ENCODE results near the gene NUP43. TPM values are rescaled to one million over a fixed set of nuclear protein-coding genes. Genes with fewer than 3 reads are reported as not detected.

Gene NUP43, protein sequence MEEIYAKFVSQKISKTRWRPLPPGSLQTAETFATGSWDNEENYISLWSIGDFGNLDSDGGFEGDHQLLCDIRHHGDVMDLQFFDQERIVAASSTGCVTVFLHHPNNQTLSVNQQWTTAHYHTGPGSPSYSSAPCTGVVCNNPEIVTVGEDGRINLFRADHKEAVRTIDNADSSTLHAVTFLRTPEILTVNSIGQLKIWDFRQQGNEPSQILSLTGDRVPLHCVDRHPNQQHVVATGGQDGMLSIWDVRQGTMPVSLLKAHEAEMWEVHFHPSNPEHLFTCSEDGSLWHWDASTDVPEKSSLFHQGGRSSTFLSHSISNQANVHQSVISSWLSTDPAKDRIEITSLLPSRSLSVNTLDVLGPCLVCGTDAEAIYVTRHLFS
- 10 to 100 TPM; 53.3 to 73.2 TPM for total RNA-seq

DNA sequence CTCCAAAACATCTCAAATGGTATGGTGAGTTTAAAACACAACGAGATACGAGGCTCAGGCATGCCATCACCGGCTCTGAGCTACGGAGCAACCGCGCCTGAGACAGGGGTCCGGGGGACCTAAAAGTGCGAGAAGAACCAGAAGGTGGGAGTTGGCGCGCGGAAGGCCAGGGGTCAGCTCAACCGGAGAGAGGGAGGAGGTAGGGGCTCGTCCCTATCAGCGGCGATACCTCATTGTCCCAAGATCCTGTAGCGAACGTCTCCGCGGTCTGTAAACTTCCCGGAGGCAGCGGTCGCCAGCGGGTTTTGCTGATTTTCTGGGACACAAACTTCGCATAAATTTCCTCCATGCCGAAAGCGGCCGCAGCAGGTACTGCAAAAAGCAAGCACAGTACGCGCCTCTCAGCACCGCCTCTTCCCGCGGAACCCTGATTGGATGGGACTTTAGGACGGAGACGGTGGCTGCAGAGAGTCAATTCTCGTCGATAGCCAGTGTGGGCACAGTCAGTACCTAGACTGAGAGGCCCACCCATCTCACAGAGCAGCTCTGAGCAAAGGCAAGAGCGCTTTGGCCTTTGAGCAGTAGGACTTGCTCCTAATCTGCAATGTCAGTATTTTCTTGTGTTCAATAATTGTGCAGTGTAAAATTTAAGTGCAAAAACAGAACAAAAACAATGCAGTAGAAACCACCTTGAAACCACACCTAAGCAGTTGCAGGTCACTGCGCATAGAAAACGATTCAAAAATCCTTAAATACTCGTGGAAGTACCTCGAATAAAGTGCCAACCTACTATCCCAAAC lies at the start of gene NUP43:
NUP43 (minus strand) TSS at position 383 of the 800 bp plus-strand sequence; CDS start at position 349, 34 bp downstream.
- Mint-ChIP-seq H3K9me3 (no peaks in the 10 kb centered on the region), H3K4me1 (ENCODE audit: low read depth in 2 of 2) (peaks cover 18 to 21% of the 10 kb centered on the region in 2 donors)

DNA sequence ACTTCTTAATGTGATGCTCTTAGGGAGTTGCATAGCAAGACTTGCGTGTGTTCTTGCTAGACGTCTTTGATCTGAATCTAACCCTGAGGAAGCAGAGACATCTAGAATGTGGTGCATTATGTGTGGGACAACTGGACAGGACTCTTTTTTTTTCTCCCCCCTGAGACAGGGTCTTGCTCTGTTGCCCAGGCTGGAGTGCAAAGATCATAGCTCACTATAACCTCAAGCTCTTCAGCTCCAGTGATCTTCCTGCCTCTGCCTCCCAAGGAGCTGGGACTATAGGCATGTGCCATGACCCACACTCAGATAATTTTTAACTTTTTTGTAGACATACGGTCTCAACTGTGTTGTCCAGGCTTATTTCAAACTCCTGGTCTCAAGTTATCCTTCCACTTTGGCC lies 37.2 kb upstream of the NUP43 start:
- Mint-ChIP-seq H3K36me3 (peaks cover 11% of the 10 kb centered on the region), H3K9me3 (no peaks in the 10 kb centered on the region), H3K27ac (no peak overlapping the region), H3K4me3 (no peak overlapping the region), H3K4me1 (ENCODE audit: low read depth in 2 of 2) (peaks cover 4 to 5% of the 10 kb centered on the region in 2 donors), H3K27me3 (no peaks in the 10 kb centered on the region)
- ATAC-seq (no peak), DNase-seq (ENCODE audit: low spot score) (no peak)

More for the DNA sequence above, at the start of gene NUP43:
- Mint-ChIP-seq H3K27ac (peak within 1 kb of the TSS; percentile 81 to 94), H3K4me3 (peak within 1 kb of the TSS; percentile 98), H3K36me3 (peaks cover 5% of the 10 kb centered on the region), H3K27me3 (no peaks in the 10 kb centered on the region)
- DNase-seq (ENCODE audit: low spot score) (peak; percentile 89), ATAC-seq (peak; percentile 71 to 79)

DNA sequence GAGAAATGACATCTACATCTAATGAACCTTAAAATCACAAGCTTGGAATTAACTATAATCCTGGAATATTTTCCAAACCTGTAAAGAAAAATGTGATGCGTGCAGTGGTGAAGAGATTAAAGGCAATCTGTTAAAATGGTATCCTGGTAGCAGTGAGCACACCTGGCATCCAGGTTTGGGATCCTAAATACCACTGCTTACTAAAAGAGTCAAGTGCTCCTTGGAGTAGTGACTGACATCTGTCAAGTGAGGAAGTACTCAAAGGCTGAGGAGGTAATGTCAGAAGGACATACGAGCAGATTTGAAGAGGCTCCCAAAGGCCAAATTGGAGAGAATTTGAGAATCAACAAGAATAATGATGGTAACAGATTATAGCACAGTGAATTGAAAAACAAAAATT lies 36.0 kb upstream of the NUP43 start:
- Mint-ChIP-seq H3K9me3 (no peaks in the 10 kb centered on the region), H3K36me3 (peaks cover 11% of the 10 kb centered on the region), H3K27ac (no peak overlapping the region), H3K27me3 (no peaks in the 10 kb centered on the region), H3K4me1 (ENCODE audit: low read depth in 2 of 2) (peaks cover 4 to 5% of the 10 kb centered on the region in 2 donors), H3K4me3 (no peak overlapping the region)
- no peak for DNase-seq (ENCODE audit: low spot score)
- no peak for ATAC-seq

DNA sequence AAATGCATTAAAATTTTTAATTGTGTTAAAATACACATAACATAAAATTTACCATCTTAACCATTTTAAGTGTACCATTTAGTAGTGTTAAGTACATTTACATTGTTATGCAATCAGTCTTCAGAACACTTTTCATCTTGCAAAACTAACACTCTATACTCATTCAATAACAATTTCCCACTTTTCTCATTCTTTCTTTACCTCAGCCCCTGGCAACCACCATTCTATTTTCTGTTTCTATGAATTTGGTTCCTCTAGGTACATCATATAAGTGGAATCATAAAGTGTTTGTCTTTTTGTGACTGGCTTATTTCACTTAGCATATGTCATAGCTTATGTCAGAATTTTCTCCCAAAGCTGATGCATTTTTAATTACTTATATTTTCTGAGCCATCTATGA lies 35.4 kb upstream of the NUP43 start:
- DNase-seq (ENCODE audit: low spot score) (no peak), ATAC-seq (no peak)
- H3K9me3 Mint-ChIP-seq, result no peaks in the 10 kb centered on the region
- H3K4me3 Mint-ChIP-seq, result no peak overlapping the region
- H3K27ac Mint-ChIP-seq, result no peak overlapping the region
- peaks cover 11% of the 10 kb centered on the region for H3K36me3 Mint-ChIP-seq
- peaks cover 4 to 5% of the 10 kb centered on the region in 2 donors for H3K4me1 Mint-ChIP-seq (ENCODE audit: low read depth in 2 of 2)
- H3K27me3 Mint-ChIP-seq, result no peaks in the 10 kb centered on the region

DNA sequence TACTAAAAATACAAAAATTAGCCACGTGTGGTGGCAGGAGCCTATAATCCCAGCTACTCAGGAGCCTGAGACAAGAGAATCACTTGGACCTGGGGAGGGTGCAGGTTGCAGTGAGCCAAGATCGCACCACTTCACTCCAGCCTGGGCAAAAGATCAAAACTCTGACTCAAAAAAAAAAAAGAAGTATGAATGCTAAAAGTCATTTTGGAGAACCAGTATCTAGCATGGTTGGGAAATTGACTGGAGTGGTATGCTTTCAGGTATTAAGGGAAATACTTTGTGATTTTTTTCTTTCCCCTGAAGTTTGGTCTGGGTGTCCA lies 33.3 kb upstream of the NUP43 start:
- Mint-ChIP-seq H3K27ac (no peak overlapping the region), H3K4me3 (no peak overlapping the region), H3K27me3 (no peaks in the 10 kb centered on the region), H3K4me1 (ENCODE audit: low read depth in 2 of 2) (peaks cover 4 to 5% of the 10 kb centered on the region in 2 donors), H3K9me3 (no peaks in the 10 kb centered on the region), H3K36me3 (peaks cover 11% of the 10 kb centered on the region)
- DNase-seq (ENCODE audit: low spot score), result no peak
- ATAC-seq, result no peak

DNA sequence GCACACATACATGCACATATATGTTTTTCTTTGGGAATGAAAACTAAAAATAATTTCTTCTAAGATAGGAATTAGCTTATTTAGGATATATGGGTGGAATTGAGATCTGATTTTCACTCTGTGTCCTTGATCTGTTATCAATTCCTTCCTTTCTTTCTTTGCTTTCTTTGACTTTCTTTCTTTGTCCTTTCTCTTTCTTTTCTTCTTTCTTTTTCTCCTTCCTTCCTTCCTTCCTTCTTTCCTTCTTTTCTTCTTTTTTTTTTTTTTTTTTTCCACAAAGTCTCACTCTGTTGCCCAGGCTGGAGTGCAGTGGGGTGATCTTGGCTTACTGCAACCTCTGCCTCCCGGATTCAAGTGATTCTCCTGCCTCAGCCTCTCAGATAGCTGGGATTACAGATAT lies 31.3 kb upstream of the NUP43 start:
- H3K4me3 Mint-ChIP-seq, result no peak overlapping the region

DNA sequence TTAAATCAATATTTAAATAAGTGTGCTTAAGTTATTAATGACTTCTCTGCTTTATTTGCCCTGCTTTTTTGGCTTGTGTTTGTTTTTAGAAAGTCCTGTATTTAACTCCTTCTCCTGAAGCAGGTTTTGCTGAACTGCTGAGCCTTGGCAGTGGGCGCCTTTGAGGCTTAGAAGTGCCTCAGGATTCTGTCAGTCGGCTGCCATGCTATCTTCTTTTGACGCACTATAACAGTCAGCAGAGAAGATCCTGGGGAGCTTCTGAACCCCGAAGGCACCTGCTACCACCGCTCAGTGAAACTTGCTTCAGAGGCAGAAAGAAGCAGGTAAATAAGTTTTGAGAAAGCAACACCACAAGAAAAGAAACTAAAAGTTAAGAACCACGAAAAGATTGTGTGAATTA lies 25.6 kb upstream of the NUP43 start:
- ATAC-seq (no peak), DNase-seq (ENCODE audit: low spot score) (no peak)
- Mint-ChIP-seq H3K9me3 (no peaks in the 10 kb centered on the region), H3K4me1 (ENCODE audit: low read depth in 2 of 2) (peaks cover 3 to 6% of the 10 kb centered on the region in 2 donors), H3K36me3 (peaks cover 6% of the 10 kb centered on the region), H3K4me3 (no peak overlapping the region), H3K27ac (no peak overlapping the region), H3K27me3 (no peaks in the 10 kb centered on the region)

More for the DNA sequence above, 31.3 kb upstream of the NUP43 start:
- H3K27me3 Mint-ChIP-seq, result no peaks in the 10 kb centered on the region
- H3K9me3 Mint-ChIP-seq, result no peaks in the 10 kb centered on the region
- no peak for ATAC-seq
- no peak for DNase-seq (ENCODE audit: low spot score)
- no peak overlapping the region for H3K27ac Mint-ChIP-seq
- peaks cover 0 to 5% of the 10 kb centered on the region in 2 donors for H3K4me1 Mint-ChIP-seq (ENCODE audit: low read depth in 2 of 2)
- H3K36me3 Mint-ChIP-seq, result peaks cover 5% of the 10 kb centered on the region

DNA sequence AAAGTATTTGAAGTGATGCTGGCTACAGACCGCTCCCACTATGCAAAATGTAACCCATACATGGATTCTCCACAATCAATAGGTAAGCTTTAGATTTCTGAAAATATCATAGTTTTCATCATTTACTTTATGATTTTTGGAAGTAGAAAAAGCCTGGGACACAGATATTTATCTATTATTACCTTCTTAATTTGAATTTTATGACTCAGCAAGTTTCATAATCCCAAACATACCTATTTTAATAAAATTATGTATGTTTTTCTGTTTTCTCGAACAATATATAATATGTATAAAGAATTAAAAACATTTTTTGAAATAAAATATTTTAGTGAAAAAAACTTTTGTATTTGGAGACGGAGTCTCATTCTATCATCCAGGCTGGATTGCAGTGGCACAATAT lies 24.9 kb upstream of the NUP43 start:
- Mint-ChIP-seq H3K9me3 (peaks cover 3% of the 10 kb centered on the region), H3K27me3 (no peaks in the 10 kb centered on the region), H3K4me3 (no peak overlapping the region), H3K4me1 (ENCODE audit: low read depth in 2 of 2) (peaks cover 4 to 8% of the 10 kb centered on the region in 2 donors), H3K36me3 (peaks cover 13% of the 10 kb centered on the region), H3K27ac (no peak overlapping the region)
- DNase-seq (ENCODE audit: low spot score), result no peak
- no peak for ATAC-seq

DNA sequence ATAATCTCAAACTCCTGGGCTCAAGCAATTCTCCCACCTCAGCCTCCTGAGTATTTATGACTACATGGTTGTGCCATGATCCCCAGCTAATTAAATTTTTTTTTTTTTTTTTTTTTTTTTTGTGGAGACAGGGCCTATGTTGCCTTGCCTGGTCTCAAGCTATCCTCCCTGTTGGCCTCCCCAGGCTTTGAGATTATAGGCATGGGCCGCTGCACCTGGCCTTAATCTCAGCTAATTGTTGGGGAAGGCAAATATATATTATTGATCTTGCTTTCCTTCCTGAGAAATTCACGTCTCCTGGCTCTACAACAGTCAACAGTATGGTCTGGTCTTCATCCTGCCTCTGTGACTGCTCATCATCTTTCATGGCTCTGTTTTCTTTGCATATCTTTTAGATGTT lies 23.3 kb upstream of the NUP43 start:
- H3K27me3 Mint-ChIP-seq, result no peaks in the 10 kb centered on the region
- H3K4me1 Mint-ChIP-seq (ENCODE audit: low read depth in 2 of 2), result peaks cover 8 to 11% of the 10 kb centered on the region in 2 donors
- peaks cover 19% of the 10 kb centered on the region for H3K36me3 Mint-ChIP-seq
- no peak overlapping the region for H3K4me3 Mint-ChIP-seq
- DNase-seq (ENCODE audit: low spot score), result no peak
- H3K9me3 Mint-ChIP-seq, result peaks cover 7% of the 10 kb centered on the region
- no peak for ATAC-seq
- peak overlapping the region in 1 of 2 donors; percentile 8 for H3K27ac Mint-ChIP-seq

DNA sequence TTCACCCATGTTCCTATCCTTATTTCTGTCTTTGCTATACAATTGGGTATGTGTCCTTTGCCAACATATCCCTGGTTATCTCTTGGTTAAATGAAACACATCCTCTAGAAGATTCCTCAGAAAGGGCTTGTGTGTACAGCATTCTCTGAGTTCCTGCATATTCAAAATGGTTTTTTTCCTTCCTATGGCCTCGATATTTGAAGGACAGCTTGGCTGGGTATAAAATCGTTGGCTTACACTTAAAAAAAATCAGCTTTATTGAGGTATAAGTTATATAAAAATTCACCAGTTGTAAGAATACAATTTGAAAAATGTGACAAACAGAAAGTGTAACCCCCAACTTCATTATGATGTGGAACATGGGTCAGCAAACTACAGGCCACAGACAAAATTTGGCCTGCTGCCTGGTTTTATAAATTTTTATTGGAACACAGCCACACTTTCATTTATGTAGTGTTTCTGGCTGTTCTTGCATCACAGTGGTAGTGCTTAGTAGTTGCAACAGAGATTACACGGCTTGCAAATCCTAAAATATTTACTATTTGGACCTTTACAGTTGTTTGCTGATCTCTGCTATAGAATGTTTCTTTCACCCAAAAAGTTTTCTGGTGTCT lies 19.9 kb upstream of the NUP43 start:
- ATAC-seq (no peak), DNase-seq (ENCODE audit: low spot score) (no peak)
- Mint-ChIP-seq H3K36me3 (peaks cover 19% of the 10 kb centered on the region), H3K4me1 (ENCODE audit: low read depth in 2 of 2) (peaks cover 15 to 17% of the 10 kb centered on the region in 2 donors), H3K27me3 (no peaks in the 10 kb centered on the region), H3K27ac (no peak overlapping the region), H3K4me3 (no peak overlapping the region), H3K9me3 (peaks cover 7% of the 10 kb centered on the region)

DNA sequence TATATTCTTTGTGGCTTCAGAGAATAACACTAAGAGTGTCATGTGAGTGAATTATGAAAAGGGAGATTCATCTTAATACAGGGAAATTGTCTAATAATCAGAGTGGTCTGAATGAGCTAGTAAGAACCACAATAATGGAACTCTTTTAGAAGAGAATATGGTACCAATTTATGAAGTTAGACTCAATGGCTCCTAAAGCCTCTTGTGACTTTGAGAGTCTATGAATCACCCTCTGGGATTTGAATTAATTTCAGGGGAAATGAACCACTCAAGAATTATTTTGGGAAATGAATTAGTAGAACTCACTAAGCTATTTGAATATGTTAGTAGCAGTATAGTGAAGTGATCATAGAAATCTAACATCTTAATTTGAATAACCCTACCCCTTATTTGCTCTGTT lies 17.5 kb upstream of the NUP43 start:
- Mint-ChIP-seq H3K4me3 (no peak overlapping the region), H3K27ac (peak overlapping the region in 1 of 2 donors; percentile 67), H3K27me3 (no peaks in the 10 kb centered on the region), H3K9me3 (peaks cover 7% of the 10 kb centered on the region), H3K36me3 (peaks cover 20% of the 10 kb centered on the region), H3K4me1 (ENCODE audit: low read depth in 2 of 2) (peaks cover 17 to 26% of the 10 kb centered on the region in 2 donors)
- DNase-seq (ENCODE audit: low spot score) (no peak), ATAC-seq (no peak)

DNA sequence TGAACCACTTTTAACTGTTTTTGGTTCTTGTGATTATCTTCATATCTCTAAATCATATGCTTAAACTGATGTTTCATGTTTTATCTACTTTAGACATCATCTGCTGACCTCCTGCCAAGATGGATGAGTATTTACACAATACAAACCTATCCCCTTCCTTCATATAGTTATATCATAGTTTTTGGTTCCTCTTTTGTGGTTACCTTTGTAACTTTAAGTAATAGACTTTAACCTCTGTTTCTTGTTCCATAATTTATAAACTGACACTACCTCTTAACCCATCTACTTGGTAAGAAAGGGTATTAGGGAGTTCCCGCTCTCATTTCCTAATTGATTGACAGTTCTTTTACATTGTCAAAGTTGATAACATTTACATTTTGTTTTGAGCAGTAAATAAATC lies 15.1 kb upstream of the NUP43 start:
- peaks cover 19 to 26% of the 10 kb centered on the region in 2 donors for H3K4me1 Mint-ChIP-seq (ENCODE audit: low read depth in 2 of 2)
- peak overlapping the region in 1 of 2 donors; percentile 12 for H3K27ac Mint-ChIP-seq
- peaks cover 15% of the 10 kb centered on the region for H3K36me3 Mint-ChIP-seq
- no peaks in the 10 kb centered on the region for H3K27me3 Mint-ChIP-seq
- no peak for DNase-seq (ENCODE audit: low spot score)
- H3K4me3 Mint-ChIP-seq, result no peak overlapping the region
- no peak for ATAC-seq
- H3K9me3 Mint-ChIP-seq, result peaks cover 3% of the 10 kb centered on the region

DNA sequence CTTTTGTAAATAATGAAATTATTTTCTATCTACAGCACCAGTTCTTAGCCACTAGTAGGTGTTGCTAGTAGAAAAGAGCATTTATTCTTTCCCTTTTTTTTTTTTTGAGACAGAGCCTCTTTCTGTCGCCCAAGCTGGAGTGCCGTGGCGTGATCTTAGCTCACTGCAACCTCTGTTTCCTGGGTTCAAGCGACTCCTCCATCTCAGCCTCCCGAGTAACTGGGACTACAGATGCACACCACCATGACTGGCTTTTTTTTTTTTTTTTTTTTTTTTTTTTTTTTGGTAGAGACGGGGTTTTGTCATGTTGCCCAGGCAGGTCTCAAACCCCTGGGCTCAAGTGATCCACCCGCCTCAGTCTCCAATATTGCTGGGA lies 9.9 kb upstream of the NUP43 start:
- ATAC-seq, result no peak
- Mint-ChIP-seq H3K27ac (no peak overlapping the region), H3K27me3 (no peaks in the 10 kb centered on the region), H3K36me3 (peaks cover 7% of the 10 kb centered on the region), H3K9me3 (no peaks in the 10 kb centered on the region), H3K4me3 (no peak overlapping the region), H3K4me1 (ENCODE audit: low read depth in 2 of 2) (peaks cover 16 to 19% of the 10 kb centered on the region in 2 donors)
- DNase-seq (ENCODE audit: low spot score), result no peak
